ENCODE measurements around the gene MAP1B. TPM values are rescaled to one million over a fixed set of nuclear protein-coding genes. Genes with fewer than 3 reads are reported as not detected.

Gene MAP1B
- total RNA-seq, 1 donor from 2014 or later = 2,530 TPM

GRCh38 chr5:72183101-72183520, 75.8 kb downstream of the MAP1B start:
- H3K4me3 Mint-ChIP-seq (ENCODE audit: unreplicated experiment) = peak overlapping the region; percentile 78
- H3K27me3 Mint-ChIP-seq (ENCODE audit: unreplicated experiment) = peaks cover 48% of the 10 kb centered on the region
- H3K4me1 Mint-ChIP-seq (ENCODE audit: low read depth, unreplicated experiment) = peaks cover 72% of the 10 kb centered on the region
- H3K36me3 Mint-ChIP-seq (ENCODE audit: unreplicated experiment) = peaks cover 9% of the 10 kb centered on the region
- H3K27ac Mint-ChIP-seq (ENCODE audit: unreplicated experiment) = peak overlapping the region; percentile 91
- H3K9me3 Mint-ChIP-seq (ENCODE audit: unreplicated experiment) = peaks cover 71% of the 10 kb centered on the region
- DNase-seq = no peak
- TF ChIP-seq CTCF (IDR thresholded peaks at IDR 0.05; ENCODE audit: partially characterized antibody, unreplicated experiment) = no peak

- peaks cover 66% of the 10 kb centered on the region for H3K4me1 Mint-ChIP-seq (ENCODE audit: low read depth, unreplicated experiment)
- H3K4me3 Mint-ChIP-seq (ENCODE audit: unreplicated experiment) = no peak overlapping the region
- H3K27me3 Mint-ChIP-seq (ENCODE audit: unreplicated experiment) = peaks cover 48% of the 10 kb centered on the region
- peaks cover 69% of the 10 kb centered on the region for H3K9me3 Mint-ChIP-seq (ENCODE audit: unreplicated experiment)
- TF ChIP-seq CTCF (IDR thresholded peaks at IDR 0.05; ENCODE audit: partially characterized antibody, unreplicated experiment) = no peak
- no peak for DNase-seq
- H3K27ac Mint-ChIP-seq (ENCODE audit: unreplicated experiment) = peak overlapping the region; percentile 73
- H3K36me3 Mint-ChIP-seq (ENCODE audit: unreplicated experiment) = peaks cover 11% of the 10 kb centered on the region
These were observed 77.1 kb downstream of the MAP1B start for GRCh38 chr5:72184408-72184807.

- Mint-ChIP-seq H3K36me3 (ENCODE audit: unreplicated experiment) (peaks cover 11% of the 10 kb centered on the region), H3K9me3 (ENCODE audit: unreplicated experiment) (peaks cover 66% of the 10 kb centered on the region), H3K4me1 (ENCODE audit: low read depth, unreplicated experiment) (peaks cover 65% of the 10 kb centered on the region), H3K27ac (ENCODE audit: unreplicated experiment) (peak overlapping the region; percentile 83), H3K4me3 (ENCODE audit: unreplicated experiment) (peak overlapping the region; percentile 55), H3K27me3 (ENCODE audit: unreplicated experiment) (peaks cover 43% of the 10 kb centered on the region)
- no peak for TF ChIP-seq CTCF (IDR thresholded peaks at IDR 0.05; ENCODE audit: partially characterized antibody, unreplicated experiment)
- no peak for DNase-seq
These were observed 78.4 kb downstream of the MAP1B start for GRCh38 chr5:72185496-72186329.

GRCh38 chr5:72187388-72188075, 80.3 kb downstream of the MAP1B start:
- no peak for TF ChIP-seq CTCF (IDR thresholded peaks at IDR 0.05; ENCODE audit: partially characterized antibody, unreplicated experiment)
- Mint-ChIP-seq H3K9me3 (ENCODE audit: unreplicated experiment) (peaks cover 64% of the 10 kb centered on the region), H3K4me1 (ENCODE audit: low read depth, unreplicated experiment) (peaks cover 71% of the 10 kb centered on the region), H3K36me3 (ENCODE audit: unreplicated experiment) (peaks cover 16% of the 10 kb centered on the region), H3K27me3 (ENCODE audit: unreplicated experiment) (peaks cover 48% of the 10 kb centered on the region), H3K27ac (ENCODE audit: unreplicated experiment) (peak overlapping the region; percentile 66), H3K4me3 (ENCODE audit: unreplicated experiment) (no peak overlapping the region)
- no peak for DNase-seq

- Mint-ChIP-seq H3K9me3 (ENCODE audit: unreplicated experiment) (peaks cover 65% of the 10 kb centered on the region), H3K27me3 (ENCODE audit: unreplicated experiment) (peaks cover 49% of the 10 kb centered on the region), H3K36me3 (ENCODE audit: unreplicated experiment) (peaks cover 16% of the 10 kb centered on the region), H3K4me3 (ENCODE audit: unreplicated experiment) (no peak overlapping the region), H3K27ac (ENCODE audit: unreplicated experiment) (peak overlapping the region; percentile 46), H3K4me1 (ENCODE audit: low read depth, unreplicated experiment) (peaks cover 66% of the 10 kb centered on the region)
- DNase-seq = no peak
- TF ChIP-seq CTCF (IDR thresholded peaks at IDR 0.05; ENCODE audit: partially characterized antibody, unreplicated experiment) = no peak
These were observed 80.9 kb downstream of the MAP1B start for GRCh38 chr5:72188166-72188565.
